K562 (cell line): ENCODE data around the gene ZBTB8A.
"Not testable (repeated sequence)": the region's sequence is repeated elsewhere in the genome, so short reads cannot be mapped to it uniquely, and the experiment has no call there.

Experiments used
- POLR2A ChIP-seq: fragments of 450-650 bp; conservative IDR thresholded peaks from 2 replicates; pipeline ENCODE4 v1.6.1; 2016
- RBFOX2 ChIP-seq: fragments of 200-400 bp; formaldehyde crosslinking; IDR thresholded peaks from 2 replicates; pipeline ENCODE4 v1.6.1; 2017; ENCODE audit warnings: low read depth, mild to moderate bottlenecking, low read length, moderate library complexity
- SP1 ChIP-seq: sonication (generic); formaldehyde crosslinking; IDR thresholded peaks from 2 replicates; pipeline ENCODE4 v1.8.1; 2022; ENCODE audit warnings: mild to moderate bottlenecking, missing genetic modification reagents
- TF ChIP-seq, protein P1 (sequence below), 3 experiments: IDR thresholded peaks in 2 of 3; conservative IDR thresholded peaks in 1 of 3; 2 replicates each; pipeline ENCODE4 v1.5.1; 2011 to 2012; ENCODE audit warnings: low read length in 3 of 3, mild to moderate bottlenecking in 3 of 3, control low read depth in 2 of 3, improper control_type of control experiment in 1 of 3, inconsistent platforms in 1 of 3, low read depth in 1 of 3, mixed read lengths in 1 of 3, moderate library complexity in 1 of 3; ENCODE audit not compliant: insufficient read depth in 2 of 3

DNA sequence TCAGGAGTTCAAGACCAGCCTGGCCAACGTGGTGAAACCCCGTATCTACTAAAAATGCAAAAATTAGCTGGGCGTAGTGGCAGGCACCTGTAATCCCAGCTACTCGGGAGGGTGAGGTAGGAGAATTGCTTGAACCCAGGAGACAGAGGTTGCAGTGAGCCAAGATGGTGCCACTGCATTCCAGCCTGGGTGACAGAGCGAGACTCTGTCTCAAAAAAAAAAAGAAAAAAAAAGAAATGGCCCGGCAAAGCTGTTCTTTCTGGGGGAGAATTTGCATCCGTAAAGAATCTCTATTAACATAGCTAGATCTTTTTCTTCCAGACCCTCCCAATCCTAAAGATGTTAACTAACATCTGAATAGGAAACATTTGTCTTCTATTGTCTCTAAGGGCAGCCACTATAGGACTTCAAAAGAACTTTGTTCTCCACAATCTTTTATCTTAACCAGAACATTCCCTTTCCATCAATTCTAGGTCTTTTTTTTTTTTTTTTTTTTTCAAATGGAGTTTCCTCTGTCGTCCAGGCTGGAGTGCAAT lies 103.1 kb downstream of the ZBTB8A start:
- not testable (repeated sequence) for TF ChIP-seq RBFOX2; SP1 (CRISPR knock-in tag); POLR2A
- TF ChIP-seq, protein P1, sequence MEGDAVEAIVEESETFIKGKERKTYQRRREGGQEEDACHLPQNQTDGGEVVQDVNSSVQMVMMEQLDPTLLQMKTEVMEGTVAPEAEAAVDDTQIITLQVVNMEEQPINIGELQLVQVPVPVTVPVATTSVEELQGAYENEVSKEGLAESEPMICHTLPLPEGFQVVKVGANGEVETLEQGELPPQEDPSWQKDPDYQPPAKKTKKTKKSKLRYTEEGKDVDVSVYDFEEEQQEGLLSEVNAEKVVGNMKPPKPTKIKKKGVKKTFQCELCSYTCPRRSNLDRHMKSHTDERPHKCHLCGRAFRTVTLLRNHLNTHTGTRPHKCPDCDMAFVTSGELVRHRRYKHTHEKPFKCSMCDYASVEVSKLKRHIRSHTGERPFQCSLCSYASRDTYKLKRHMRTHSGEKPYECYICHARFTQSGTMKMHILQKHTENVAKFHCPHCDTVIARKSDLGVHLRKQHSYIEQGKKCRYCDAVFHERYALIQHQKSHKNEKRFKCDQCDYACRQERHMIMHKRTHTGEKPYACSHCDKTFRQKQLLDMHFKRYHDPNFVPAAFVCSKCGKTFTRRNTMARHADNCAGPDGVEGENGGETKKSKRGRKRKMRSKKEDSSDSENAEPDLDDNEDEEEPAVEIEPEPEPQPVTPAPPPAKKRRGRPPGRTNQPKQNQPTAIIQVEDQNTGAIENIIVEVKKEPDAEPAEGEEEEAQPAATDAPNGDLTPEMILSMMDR (IDR thresholded peaks at IDR 0.05 in 2 of 3, conservative IDR thresholded peaks at IDR 0.05 in 1 of 3; ENCODE audit: insufficient read depth in 2 of 3, low read depth in 1 of 3, low read length in 3 of 3), result not testable (repeated sequence)
